GM19240 (cell line): ENCODE data around the gene TEX261.

Experiments
- DNase-seq: peaks from one replicate; pipeline ENCODE4 v3.0.0; 2011; ENCODE audit warnings: low spot score; ENCODE audit not compliant: insufficient read length

Gene TEX261

GRCh38 chr2:70959851-70960832, 34.5 kb downstream of the TEX261 start:
- no peak for DNase-seq

GRCh38 chr2:70959271-70959761, 35.4 kb downstream of the TEX261 start:
- DNase-seq: no peak

GRCh38 chr2:70958759-70959158, 35.9 kb downstream of the TEX261 start:
- DNase-seq: no peak

- DNase-seq: no peak
These were observed 36.9 kb downstream of the TEX261 start for GRCh38 chr2:70957798-70958197.

GRCh38 chr2:70956141-70956540, 38.5 kb downstream of the TEX261 start:
- DNase-seq: no peak

GRCh38 chr2:70954886-70955285, 39.8 kb downstream of the TEX261 start:
- DNase-seq: no peak

- no peak for DNase-seq
These were observed 45.6 kb downstream of the TEX261 start for GRCh38 chr2:70949086-70949485.

GRCh38 chr2:70948337-70949003, 46.2 kb downstream of the TEX261 start:
- DNase-seq: peak; percentile 68

- DNase-seq: no peak
These were observed 47.0 kb downstream of the TEX261 start for GRCh38 chr2:70947556-70948184.

- peak; percentile 13 for DNase-seq
These were observed 47.7 kb downstream of the TEX261 start for GRCh38 chr2:70946832-70947442.

GRCh38 chr2:70944111-70944690, 50.5 kb downstream of the TEX261 start:
- no peak for DNase-seq

- DNase-seq: no peak
These were observed 51.3 kb downstream of the TEX261 start for GRCh38 chr2:70943205-70943871.

- DNase-seq: no peak
These were observed 52.1 kb downstream of the TEX261 start for GRCh38 chr2:70942396-70943204.

GRCh38 chr2:70941701-70942100, 53.0 kb downstream of the TEX261 start:
- DNase-seq: no peak

GRCh38 chr2:70941186-70941585, 53.5 kb downstream of the TEX261 start:
- no peak for DNase-seq

- no peak for DNase-seq
These were observed 54.7 kb downstream of the TEX261 start for GRCh38 chr2:70939839-70940580.

GRCh38 chr2:70939001-70939838, 55.5 kb downstream of the TEX261 start:
- DNase-seq: no peak

GRCh38 chr2:70938586-70938950, 56.1 kb downstream of the TEX261 start:
- no peak for DNase-seq
